ENCODE measurements around the gene ATP5PD.

The ATP5PD gene

DNA sequence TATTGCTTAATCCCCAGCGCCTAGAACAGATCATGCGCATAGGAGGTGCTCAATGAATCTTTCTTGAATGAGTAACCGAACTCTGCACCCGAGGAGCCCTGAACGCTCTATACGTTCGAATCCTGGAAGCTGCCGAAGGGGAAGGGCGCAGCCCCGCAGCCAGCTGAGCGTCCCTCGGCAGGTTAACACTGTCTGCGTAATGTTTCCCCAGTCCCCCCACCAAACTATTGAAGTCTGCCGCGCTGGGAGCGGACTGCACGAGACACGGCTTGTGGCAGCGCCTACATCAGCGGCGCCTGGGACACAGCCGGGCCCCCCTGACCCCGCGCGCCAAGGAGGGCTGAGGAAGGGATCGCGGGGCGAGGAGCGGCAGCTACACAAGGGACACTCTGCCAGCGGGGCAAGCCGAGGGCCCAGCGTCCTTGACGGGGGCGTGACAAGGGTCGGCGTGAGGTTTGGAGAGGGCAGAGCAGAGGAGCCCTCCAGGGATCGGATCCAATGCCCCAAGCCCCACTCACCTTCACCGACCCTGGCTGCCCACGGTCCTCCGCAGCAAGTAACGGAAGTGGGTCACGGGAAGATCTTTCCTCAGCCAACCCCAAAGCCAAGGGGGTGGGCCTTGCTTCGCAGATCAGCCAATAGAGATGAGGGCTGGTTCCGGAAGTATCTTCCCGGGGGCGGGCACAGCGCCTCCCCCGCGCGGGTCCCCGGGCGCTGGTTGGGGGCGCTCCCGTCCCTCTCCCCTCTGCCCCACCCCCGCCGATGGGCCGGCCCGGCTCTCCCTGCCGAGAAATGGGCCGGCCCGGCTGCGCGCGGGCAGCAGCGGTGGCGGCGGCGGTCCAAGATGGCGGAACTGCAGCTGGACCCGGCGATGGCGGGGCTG is at the start of gene ATP5PD, which contains the start of gene KCTD2:
TSS of gene ATP5PD (minus strand) at position 563 of the 883 bp plus-strand sequence. CDS start 4,319 bp downstream, outside the sequence.
TSS of gene KCTD2 (plus strand) at position 819 of the 883 bp plus-strand sequence. CDS start at position 845, 26 bp downstream.
- DNase-seq (ENCODE audit: low read depth in 2 of 3, low spot score in 2 of 3), result peak; percentile 86 to 96 (median 87)

DNA sequence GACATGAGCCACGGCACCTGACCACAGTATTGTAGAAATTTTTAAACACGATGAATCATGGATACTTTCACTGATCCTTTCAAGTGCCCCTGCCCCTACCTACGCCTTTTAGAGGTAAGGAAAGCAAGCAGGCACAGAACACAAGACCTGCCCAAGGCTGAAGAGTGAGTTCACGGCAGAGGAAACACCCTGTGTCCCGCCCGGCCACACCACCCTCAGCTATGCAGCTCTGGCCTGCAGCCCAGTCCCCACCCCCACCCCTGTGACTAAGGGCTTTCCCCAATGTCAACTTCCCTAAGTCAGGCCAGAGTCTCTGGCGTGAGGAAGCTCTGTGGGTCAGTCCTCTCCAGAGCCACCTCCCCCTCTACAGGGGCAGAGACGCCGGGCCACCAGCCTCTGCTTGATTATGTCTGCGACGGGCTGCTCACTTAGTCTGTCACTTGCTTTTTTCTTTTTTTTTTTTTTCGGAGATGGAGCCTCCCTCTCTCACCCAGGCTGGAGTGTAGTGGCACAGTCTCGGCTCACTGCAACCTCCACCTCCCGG is 49.4 kb upstream of the ATP5PD start:
- no peak for DNase-seq (ENCODE audit: low read depth in 2 of 3, low spot score in 2 of 3)

DNA sequence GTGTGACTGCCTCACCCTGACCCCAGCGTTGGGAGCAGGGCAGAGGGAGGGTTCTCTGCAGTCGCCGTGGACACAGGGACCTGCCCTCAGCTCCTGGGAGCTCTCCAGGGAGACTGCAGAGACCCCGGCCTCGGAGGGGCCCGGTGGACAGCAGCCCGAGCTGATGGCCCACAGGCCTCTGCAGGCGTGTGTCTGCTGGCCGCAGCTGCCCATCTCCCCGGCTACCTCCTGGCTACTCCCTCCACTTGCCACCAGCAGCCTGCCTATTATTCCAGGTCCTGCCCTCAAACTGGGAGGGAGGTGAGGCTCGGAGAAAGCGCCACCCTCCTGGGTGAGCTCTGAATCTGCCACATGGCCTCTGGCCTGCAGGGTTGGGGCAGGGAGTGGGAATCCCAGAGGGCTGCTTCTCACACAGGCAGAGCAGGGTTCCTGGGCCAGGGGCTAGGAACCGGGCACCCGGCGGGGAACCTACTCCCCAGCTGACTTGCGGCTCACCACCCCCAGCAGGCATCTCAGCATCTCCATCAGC is 48.2 kb upstream of the ATP5PD start:
- DNase-seq (ENCODE audit: low read depth in 2 of 3, low spot score in 2 of 3), result no peak

DNA sequence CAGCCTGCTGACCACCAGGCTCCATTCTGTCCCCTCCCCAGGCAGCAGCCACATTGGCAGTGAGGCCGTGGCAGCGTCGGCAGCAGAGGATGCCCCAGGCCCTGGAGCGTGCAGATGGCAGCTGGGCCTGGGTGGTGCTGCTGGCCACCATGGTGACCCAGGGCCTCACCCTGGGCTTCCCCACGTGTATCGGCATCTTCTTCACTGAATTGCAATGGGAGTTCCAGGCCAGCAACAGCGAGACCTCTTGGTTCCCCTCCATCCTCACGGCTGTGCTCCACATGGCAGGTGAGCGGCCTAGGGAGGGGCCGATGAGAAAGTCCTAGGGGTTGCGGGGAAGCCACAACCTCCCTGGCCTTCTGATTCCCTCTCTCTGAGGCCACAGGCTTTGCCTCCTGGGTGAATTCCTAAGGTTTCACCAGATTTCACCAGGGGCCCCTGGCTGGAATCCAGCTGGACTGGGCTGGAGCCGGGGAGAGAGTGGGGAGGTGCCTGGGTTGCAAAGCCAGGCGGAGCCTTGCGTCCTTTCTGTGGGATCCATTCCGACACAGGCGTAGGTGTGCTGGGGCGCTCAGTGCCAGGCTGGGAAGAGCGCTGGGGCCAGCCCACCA is 46.9 kb upstream of the ATP5PD start:
- no peak for DNase-seq (ENCODE audit: low read depth in 2 of 3, low spot score in 2 of 3)

DNA sequence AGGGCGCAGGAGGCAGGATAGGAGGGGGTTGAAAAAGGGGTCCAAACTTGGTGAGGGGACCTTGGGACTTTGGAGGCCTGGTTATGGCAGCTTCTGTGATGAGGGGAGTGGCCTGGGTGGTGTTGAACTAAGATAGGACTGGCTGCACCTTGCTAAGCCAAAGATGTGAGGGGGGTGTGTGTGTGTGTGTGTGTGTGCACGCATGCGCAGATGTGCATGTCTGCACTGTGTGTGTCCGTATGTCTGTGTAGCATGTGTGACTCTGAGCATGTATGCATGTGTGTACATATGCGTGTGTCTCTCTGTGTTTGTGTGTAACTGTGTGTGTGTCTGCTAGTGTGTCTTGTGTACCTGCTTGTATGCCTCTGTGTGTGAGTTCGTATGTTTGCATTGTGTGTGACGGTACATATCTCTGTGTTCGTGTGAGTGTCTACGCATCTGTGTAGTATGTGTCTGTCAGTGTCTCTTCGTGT is 45.1 kb upstream of the ATP5PD start:
- no peak for DNase-seq (ENCODE audit: low read depth in 2 of 3, low spot score in 2 of 3)

DNA sequence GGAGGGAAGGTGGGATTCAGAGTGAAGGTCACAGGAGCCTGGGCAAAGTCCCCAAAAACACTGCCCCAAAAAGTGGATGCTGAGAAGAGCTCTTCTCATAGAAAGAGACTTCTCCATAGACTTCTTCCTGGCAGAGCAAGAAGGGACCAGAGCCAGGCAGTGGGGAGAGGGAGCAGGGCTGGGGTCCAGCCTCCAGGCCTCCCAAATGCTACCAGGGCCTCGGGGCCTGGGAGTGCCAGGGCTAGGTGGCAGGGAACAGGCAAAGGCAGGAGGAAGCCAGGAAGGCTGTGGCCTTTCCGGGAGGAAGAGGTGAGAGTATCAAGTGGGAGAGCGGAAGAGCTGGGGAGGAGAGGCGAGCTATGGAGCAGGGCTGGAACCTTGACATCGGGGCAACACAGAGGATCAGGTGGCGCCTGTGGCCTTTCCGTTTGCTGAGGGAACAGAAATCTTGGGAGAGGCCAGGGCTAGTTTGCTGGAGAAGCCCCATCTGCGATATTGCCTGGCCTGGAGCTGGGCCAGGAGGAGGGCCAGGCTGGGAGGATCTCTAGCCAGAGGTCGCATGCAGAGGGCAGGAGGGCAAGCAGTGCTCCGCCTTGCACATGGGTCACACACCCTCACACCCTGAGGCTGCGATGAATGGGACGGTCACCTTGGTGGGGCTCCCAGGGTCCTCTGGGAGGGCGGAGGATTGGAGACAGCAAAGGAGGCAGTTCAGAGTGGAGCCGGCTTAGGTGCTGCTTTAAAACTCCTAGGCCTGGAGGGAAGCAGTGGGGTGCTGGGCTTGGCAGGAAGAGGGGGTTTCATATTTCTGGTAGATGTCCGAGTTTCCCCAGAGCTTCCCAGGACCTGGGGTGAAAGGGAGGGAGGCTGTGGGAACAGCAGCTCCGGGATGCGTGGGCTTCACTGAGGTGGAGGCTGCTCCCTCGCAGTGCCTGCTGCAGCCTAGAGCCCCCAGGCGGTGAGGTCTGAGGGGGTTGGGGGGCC is 44.4 kb upstream of the ATP5PD start:
- DNase-seq (ENCODE audit: low read depth in 2 of 3, low spot score in 2 of 3), result no peak

DNA sequence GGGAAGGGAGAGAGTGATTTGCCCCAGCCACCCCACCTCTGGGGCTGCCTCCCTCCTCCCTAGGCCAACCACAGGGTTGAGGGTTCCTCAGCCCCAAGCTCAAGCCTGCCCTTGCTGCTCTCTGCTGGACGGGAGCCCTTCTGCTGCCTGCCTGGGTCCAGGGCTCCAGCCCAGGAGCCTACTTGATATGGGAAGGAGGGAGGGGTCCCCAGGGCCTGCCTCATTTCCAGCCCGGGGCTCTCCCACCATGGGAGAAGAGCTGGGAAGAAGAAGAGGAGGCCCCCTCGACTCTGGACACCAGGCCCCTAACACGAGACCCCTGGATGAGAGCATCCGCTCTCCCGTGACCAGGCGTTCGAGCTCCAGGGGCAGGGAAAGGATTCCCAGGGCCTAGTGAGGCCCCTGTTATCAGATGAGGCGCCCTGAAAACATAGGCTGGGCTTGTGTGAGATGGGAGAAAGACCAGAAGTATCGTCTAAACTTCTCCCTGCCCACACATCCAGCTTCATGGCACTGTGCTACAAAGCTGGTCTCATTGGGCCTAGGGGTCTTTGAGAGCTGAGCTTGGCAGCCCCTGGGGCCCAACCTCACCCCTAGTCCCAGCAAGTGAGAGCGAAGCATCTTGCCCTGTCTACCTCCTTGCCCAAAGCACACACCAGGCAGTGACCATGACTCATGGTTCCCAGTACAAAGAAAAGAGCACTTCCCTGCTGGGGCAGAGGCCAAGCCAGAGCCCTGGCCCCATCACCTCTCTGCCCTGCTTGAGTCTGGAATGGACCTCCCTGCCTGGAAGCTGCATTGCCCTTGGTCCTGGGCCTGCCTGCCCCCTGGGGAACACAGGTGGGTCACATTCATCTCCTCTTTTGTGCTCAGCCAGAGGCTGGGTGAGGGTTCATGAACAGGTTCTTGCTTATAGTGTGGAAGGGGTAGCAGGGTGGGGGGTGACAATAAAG is 42.0 kb upstream of the ATP5PD start:
- DNase-seq (ENCODE audit: low read depth in 2 of 3, low spot score in 2 of 3), result no peak

DNA sequence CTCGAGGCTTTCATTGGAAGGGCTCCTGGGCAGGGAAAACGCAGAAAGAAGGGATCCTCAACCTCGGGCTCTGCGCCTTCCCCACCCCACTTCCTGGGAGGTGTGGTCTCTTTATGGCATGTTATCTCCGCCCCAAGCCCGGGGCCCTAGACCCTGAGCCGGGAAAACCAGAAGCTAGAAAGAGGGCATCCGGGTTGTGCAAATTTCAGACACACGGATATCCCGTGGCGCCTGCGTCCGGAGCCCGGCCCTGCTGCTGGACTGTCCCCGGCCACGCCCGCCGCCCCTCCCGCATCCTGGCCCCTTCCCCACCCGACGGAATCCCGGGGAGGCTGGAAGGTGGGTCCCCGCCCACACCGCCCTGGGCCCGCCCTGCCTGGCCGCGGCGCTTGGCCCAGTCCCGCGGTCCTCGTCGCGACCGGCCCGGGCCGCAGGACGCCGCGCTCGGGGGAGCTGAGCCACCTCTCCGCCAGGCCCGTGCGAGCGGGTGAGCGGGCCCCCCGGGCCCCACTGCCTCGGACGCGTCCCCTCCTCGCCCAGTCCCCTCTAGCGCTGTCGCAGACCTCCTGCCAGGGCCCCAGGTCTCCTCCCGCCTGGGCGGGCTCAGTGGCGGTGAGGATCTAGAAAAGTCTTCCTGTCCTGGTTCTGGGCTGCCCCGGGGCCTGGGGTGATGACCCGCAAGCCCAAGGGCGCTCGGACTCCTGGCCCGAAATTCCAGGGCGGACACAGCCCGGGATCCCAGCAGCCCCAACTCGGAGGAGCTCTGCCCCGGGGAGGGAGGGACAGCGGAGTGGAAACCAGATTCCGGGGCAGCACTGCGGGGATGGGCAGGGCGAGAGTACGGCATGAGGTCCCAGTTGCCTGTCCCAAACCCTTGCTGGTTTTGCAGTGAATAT is 41.0 kb upstream of the ATP5PD start, which contains the start of gene SLC16A5:
TSS of gene SLC16A5 (plus strand) at position 397 of the 896 bp plus-strand sequence. CDS start 5,683 bp downstream, outside the sequence.
- DNase-seq (ENCODE audit: low read depth in 2 of 3, low spot score in 2 of 3), result no peak

DNA sequence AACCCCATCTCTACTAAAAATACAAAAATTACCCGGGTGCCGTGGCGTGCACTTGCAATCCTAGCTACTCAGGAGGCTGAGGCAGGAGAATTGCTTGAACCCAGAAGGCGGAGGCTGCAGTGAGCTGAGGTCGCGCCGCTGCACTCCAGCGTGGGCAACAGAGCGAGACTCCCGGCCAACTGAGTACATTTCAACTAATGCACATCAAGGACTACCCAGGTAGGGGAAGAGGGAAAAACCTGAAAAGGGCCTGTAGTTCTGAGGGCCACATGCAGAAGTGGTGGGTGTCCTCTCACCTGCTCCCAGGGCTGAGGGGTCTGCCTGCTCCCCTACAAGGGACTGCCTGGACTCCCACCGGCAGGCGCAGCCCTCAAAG is 40.4 kb upstream of the ATP5PD start:
- DNase-seq (ENCODE audit: low read depth in 2 of 3, low spot score in 2 of 3), result no peak

DNA sequence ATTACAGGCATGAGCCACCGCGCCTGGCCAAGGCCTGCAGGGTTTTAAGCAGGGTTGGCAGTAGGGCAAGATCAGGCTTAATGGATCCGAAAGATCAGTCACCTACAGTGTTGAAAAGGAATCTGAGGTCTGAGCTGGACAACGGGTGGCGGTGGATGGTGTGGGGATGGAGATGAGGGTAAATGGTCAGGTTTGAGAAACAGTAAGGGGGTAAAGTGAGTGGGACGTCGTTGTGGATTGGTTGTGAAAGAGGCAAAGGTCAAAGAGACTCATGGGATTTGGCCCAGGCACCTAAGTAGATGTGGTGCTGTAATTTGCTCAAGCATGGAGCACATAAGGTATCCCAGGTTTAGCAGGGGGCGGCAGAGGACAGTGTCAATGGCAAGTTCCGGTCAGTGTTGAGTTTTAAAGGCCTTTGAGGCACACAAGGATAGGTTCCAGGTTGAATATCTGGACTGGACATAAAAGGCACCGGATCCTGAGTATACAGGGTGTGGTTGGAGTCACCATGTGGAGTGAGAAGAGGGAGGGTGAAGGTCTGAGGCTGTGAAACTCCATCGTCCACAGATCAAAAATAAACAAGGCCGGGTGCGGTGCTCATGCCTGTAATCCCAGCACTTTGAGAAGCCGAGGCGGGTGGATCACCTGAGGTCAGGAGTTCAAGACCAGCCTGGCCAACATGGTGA is 39.9 kb upstream of the ATP5PD start:
- no peak for DNase-seq (ENCODE audit: low read depth in 2 of 3, low spot score in 2 of 3)

DNA sequence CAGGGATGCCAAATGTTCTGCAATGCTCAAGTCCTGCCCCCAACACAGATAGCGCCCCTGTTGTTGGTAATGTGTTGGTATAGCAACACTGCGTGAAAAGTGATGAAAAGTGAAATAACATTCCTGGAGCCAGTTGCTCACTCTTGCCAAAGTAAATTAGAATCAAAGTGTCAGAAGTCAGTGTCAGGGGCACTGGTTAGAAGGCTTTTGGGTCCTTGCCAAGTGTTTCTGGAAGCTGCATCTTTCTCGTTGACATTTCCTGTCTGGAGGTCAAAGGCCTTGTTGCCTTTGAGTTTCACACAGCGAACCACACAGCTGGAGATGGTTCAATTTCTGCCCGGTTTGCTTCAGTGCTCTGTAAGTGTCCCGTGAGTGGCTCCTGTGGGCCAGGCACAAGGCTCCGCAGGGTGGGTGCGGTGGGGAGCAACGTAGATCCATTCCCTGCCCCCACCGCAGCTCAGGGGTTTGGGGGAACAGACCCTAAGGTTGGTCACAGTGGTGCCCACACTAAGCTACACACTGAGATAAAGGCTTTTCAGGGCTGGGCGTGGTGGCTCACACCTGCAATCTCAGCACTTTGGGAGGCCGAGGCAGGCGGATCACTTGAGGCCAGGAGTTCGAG is 37.4 kb upstream of the ATP5PD start:
- no peak for DNase-seq (ENCODE audit: low read depth in 2 of 3, low spot score in 2 of 3)

DNA sequence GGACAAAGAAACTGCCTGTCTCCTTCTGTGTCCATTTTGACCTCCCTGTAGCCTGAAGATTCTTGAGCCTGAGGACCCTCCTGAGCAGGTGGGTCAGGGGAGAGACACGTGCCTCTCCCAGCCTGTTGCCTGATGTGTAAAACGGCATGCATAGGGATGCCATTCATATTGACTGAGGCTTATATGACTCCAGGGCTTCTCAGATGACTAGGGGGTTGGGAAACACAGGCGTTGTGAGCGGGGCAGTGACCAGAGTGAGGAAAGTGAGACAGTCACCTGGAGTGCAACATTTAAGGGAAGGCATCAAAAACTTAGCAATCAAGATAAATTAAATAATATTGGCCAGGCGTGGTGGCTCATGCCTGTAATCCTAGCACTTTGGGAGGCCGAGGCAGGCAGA is 35.9 kb upstream of the ATP5PD start:
- no peak for DNase-seq (ENCODE audit: low read depth in 2 of 3, low spot score in 2 of 3)

DNA sequence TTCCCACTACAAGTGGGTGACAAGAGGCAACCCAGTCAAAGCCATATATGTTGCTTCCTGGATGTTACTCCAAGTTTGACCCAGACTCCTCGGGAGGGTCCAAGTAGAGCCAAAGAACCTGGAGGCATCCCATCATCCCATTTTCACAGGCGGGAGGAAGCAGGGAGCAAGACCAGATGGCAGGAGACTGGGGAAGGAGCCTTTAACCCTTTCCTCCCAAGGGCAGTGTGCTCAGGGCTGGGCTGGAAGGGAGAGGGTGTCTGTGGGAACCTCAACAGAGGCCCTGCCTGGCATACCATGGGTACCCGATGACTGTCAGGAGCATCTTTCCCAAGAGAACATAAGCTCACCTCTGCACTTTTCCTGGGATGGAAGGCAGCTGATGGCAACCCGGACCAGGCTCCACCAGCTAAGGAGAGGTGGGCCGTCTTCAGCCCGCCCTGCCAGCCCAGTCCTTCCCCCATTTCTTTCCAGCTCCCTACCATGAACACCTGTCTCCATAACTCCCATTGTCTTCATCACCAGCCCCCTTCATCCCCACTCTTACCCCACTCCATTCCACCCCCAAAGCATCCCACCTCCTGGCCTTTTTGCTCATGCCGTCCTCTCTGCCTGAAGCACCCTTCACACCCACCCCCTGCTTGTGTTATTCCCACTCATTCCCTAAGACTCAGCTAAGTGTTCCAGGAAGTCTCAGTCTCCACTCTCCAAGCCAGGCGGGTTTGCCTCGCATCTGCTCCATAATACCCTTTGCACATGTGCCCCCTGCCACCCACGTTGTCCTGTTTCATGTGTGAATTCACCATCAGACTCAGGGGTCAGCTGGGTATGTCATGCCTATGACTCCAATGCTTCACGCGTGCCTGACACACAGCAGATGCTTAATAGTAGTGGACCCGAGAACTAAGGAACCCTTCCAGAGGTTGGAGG is 35.1 kb upstream of the ATP5PD start:
- no peak for DNase-seq (ENCODE audit: low read depth in 2 of 3, low spot score in 2 of 3)

DNA sequence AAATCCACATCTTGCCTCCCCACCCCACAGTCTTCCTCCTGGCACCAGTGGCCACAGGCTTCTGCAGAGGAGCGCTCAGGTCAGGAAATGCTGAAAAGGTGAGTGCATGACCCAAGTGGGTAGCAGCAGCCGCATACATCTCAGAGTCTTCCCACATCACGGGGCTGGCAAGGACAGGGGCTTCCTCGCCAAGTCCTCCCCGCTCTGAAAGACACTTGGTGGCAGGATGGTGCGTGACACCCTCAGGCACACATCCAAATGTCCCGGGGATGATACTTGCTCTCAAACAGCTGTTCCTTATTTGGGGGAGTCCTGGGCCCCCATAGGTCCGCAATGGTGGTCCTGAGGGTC is 32.2 kb upstream of the ATP5PD start:
- no peak for DNase-seq (ENCODE audit: low read depth in 2 of 3, low spot score in 2 of 3)

DNA sequence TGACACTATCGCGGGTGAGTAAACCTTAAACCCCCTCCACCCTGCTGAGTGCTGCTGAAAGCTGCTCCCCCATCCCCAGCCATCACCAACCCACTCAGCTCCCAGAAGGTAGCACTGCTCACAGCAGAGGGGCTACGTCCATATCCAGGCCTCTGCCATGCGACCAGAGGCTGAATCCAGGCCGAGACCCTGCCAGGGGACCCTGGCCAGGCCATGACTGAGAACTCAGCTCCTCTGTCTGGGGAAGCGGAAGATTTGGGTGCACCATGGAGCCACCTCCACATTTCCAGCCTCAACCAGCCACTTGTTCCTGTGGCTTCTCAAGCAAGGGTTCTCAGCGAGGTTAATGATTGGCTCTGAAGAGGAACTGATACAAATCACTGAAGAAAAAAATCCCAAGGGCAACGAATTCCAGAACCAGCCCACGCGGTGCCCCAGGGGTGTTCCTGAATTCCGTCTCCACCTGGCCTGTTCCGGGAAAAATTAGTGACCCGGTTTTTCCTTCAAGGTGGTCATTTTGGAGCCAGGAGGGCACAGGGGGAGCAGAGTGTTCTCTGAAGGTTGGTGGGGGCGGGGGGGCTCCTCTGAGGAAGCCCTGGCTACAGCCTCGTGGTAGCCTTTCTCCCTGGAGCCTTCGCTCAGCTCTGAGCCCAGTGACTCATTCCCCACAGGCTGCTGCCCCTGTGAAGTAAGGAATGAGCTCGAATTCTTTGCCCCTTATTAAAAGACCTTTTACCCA is 31.7 kb upstream of the ATP5PD start:
- no peak for DNase-seq (ENCODE audit: low read depth in 2 of 3, low spot score in 2 of 3)
